Measurements from ENCODE around the gene CARD8.
A peak's percentile ranks its signal among the peaks of the same experiment; 100 is the strongest.
"Not testable (repeated sequence)": the region's sequence is repeated elsewhere in the genome, so short reads cannot be mapped to it uniquely, and the experiment has no call there.

The CARD8 gene

GRCh38 chr19:48260359-48260714 is 4.6 kb upstream of the CARD8 start:
- DNase-seq = not testable (repeated sequence)

- DNase-seq = not testable (repeated sequence)
These were observed 3.3 kb upstream of the CARD8 start for GRCh38 chr19:48258992-48259391.

GRCh38 chr19:48258350-48258749 is 2.6 kb upstream of the CARD8 start:
- peak; percentile 48 for DNase-seq

GRCh38 chr19:48254529-48254970 is 1.2 kb downstream of the CARD8 start:
- DNase-seq = no peak

- no peak for DNase-seq
These were observed 1.7 kb downstream of the CARD8 start for GRCh38 chr19:48253999-48254398.

- DNase-seq = no peak
These were observed 3.1 kb downstream of the CARD8 start for GRCh38 chr19:48252609-48253008.

- no peak for DNase-seq
These were observed 5.3 kb downstream of the CARD8 start for GRCh38 chr19:48250290-48251025.

- DNase-seq = peak; percentile 77
These were observed 6.2 kb downstream of the CARD8 start for GRCh38 chr19:48249502-48250014.

GRCh38 chr19:48248081-48248833 is 7.5 kb downstream of the CARD8 start:
- peak; percentile 23 for DNase-seq

- DNase-seq = no peak
These were observed 8.5 kb downstream of the CARD8 start for GRCh38 chr19:48247212-48247611.

- no peak for DNase-seq
These were observed 9.6 kb downstream of the CARD8 start for GRCh38 chr19:48246101-48246500.

GRCh38 chr19:48244281-48244680 is 11.4 kb downstream of the CARD8 start:
- peak; percentile 65 for DNase-seq

- not testable (repeated sequence) for DNase-seq
These were observed 13.9 kb downstream of the CARD8 start for GRCh38 chr19:48241771-48242170.

- DNase-seq = no peak
These were observed 16.1 kb downstream of the CARD8 start for GRCh38 chr19:48239582-48240141.

GRCh38 chr19:48239120-48239519 is 16.6 kb downstream of the CARD8 start:
- DNase-seq = no peak

GRCh38 chr19:48237057-48237456 is 18.7 kb downstream of the CARD8 start:
- DNase-seq = no peak

GRCh38 chr19:48230555-48231129 is 25.1 kb downstream of the CARD8 start:
- no peak for DNase-seq

GRCh38 chr19:48221628-48222027 is 34.1 kb downstream of the CARD8 start:
- DNase-seq = no peak

GRCh38 chr19:48220784-48221183 is 34.9 kb downstream of the CARD8 start:
- not testable (repeated sequence) for DNase-seq

GRCh38 chr19:48218997-48219396 is 36.7 kb downstream of the CARD8 start:
- no peak for DNase-seq

GRCh38 chr19:48216933-48217332 is 38.8 kb downstream of the CARD8 start:
- DNase-seq = no peak

GRCh38 chr19:48213959-48214358 is 41.8 kb downstream of the CARD8 start:
- DNase-seq = no peak

- DNase-seq = no peak
These were observed 45.7 kb downstream of the CARD8 start for GRCh38 chr19:48210005-48210404.
